ENCODE measurements around the gene RAB10.
"Not testable (repeated sequence)": the region's sequence is repeated elsewhere in the genome, so short reads cannot be mapped to it uniquely, and the experiment has no call there.

The RAB10 gene

GRCh38 chr2:26088931-26089330 lies 55.0 kb downstream of the RAB10 start:
- DNase-seq (ENCODE audit: low read depth), result not testable (repeated sequence)

GRCh38 chr2:26089337-26089736 lies 55.5 kb downstream of the RAB10 start:
- DNase-seq (ENCODE audit: low read depth), result no peak

GRCh38 chr2:26095758-26096157 lies 61.9 kb downstream of the RAB10 start:
- DNase-seq (ENCODE audit: low read depth), result no peak

- DNase-seq (ENCODE audit: low read depth), result no peak
These were observed 66.0 kb downstream of the RAB10 start for GRCh38 chr2:26099933-26100332.

- DNase-seq (ENCODE audit: low read depth), result no peak
These were observed 66.5 kb downstream of the RAB10 start for GRCh38 chr2:26100384-26100783.

GRCh38 chr2:26103752-26104151 lies 69.9 kb downstream of the RAB10 start:
- DNase-seq (ENCODE audit: low read depth), result no peak

GRCh38 chr2:26108701-26109100 lies 74.8 kb downstream of the RAB10 start:
- DNase-seq (ENCODE audit: low read depth), result not testable (repeated sequence)

- no peak for DNase-seq (ENCODE audit: low read depth)
These were observed 78.3 kb downstream of the RAB10 start for GRCh38 chr2:26112201-26112600.

GRCh38 chr2:26114151-26114550 lies 80.3 kb downstream of the RAB10 start:
- DNase-seq (ENCODE audit: low read depth), result no peak

- no peak for DNase-seq (ENCODE audit: low read depth)
These were observed 84.8 kb downstream of the RAB10 start for GRCh38 chr2:26118682-26119081.

GRCh38 chr2:26119521-26119920 lies 85.6 kb downstream of the RAB10 start:
- DNase-seq (ENCODE audit: low read depth), result no peak

- no peak for DNase-seq (ENCODE audit: low read depth)
These were observed 88.7 kb downstream of the RAB10 start for GRCh38 chr2:26122630-26123029.

GRCh38 chr2:26123426-26123825 lies 89.5 kb downstream of the RAB10 start:
- no peak for DNase-seq (ENCODE audit: low read depth)

- DNase-seq (ENCODE audit: low read depth), result no peak
These were observed 92.2 kb downstream of the RAB10 start for GRCh38 chr2:26126074-26126473.

GRCh38 chr2:26128176-26128575 lies 94.3 kb downstream of the RAB10 start:
- DNase-seq (ENCODE audit: low read depth), result no peak

GRCh38 chr2:26130763-26131162 lies 96.9 kb downstream of the RAB10 start:
- DNase-seq (ENCODE audit: low read depth), result no peak

- no peak for DNase-seq (ENCODE audit: low read depth)
These were observed 102.6 kb downstream of the RAB10 start for GRCh38 chr2:26136451-26136850.

- DNase-seq (ENCODE audit: low read depth), result no peak
These were observed 105.6 kb downstream of the RAB10 start for GRCh38 chr2:26139269-26140183.

GRCh38 chr2:26141145-26141769 lies 107.4 kb downstream of the RAB10 start:
- no peak for DNase-seq (ENCODE audit: low read depth)

GRCh38 chr2:26144031-26144430 lies 110.1 kb downstream of the RAB10 start:
- no peak for DNase-seq (ENCODE audit: low read depth)

GRCh38 chr2:26144953-26145680 lies 111.2 kb downstream of the RAB10 start:
- peak; percentile 24 for DNase-seq (ENCODE audit: low read depth)

- DNase-seq (ENCODE audit: low read depth), result no peak
These were observed 114.6 kb downstream of the RAB10 start for GRCh38 chr2:26148501-26148900.

- DNase-seq (ENCODE audit: low read depth), result no peak
These were observed 116.4 kb downstream of the RAB10 start for GRCh38 chr2:26150243-26150642.
